HG03558 (cell line): Measurements from ENCODE around the gene SLC9C1.

Source experiments
- ATAC-seq: cut with Tn5 transposase; IDR thresholded peaks from one replicate; pipeline ENCODE4 v1.9.1; 2021; ENCODE audit warnings: moderate number of reproducible peaks; ENCODE audit not compliant: unreplicated experiment; ENCODE audit errors: extremely low read depth

SLC9C1 gene

DNA sequence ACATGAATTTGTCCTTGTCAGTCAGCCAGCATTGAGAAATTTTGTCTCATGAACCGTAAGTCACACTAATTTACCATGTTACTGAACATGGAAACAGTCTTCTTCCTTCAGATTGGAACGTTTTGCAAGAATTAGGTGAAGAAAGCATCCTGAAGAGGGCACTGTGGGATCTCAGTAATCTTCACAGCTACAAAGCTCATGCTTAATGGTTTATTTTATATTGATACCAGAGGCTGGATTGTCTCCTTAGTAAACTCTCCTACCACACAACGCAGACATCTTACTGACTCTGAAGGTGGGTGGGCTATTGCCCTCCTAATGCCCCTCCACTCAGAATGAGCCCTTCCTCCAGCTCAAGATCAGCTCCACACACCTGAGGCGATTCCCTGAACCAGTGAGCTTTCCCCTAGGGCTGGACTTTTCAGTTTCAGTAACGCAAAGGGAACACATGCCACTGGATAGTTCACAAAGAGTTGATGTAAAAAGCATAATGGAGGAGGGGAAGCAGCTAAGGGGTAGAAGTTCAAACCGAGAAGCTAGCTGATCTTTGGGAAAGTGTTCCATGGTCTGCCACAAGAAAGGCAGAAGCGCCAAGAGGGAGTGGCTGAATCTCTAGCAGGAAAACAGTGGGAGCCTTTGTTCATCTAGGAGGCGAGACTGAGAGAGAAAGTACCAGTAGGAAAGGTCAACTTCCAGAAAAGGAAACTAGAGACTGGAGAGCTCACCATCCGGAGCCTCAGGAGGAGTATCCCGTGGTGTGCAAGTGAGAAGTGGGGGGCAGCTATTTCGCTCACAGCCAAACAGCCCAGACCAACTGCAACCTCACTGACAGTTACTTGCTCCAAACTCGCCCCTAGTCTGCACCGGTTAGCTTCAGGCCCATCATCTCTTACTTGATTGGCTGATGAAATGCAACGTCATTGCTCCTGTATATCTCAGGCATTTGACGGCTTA, at the start of gene SLC9C1:
Gene SLC9C1 (minus strand): TSS at position 849 of the 954 bp plus-strand sequence. CDS start 7,425 bp downstream, outside the sequence.
- ATAC-seq: no peak

DNA sequence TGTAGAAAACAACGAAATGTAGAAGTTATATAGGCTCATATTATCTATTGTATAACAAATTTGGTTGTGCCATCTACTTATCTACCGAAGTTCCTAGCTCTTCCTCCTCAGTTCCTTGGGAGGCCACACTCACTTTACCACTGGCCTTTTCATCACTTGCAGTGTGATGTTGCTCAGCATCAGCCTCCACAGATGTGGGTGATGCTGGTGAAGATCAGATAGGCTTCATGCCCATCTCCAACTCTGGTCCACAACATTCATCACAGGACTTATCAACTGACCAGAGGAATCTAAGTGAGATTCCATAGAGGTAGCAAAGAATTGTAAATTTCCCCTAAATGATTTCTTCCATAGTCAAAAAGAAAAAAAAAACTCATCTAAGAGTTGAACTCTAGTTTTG, 47.4 kb upstream of the SLC9C1 start:
- ATAC-seq: no peak

DNA sequence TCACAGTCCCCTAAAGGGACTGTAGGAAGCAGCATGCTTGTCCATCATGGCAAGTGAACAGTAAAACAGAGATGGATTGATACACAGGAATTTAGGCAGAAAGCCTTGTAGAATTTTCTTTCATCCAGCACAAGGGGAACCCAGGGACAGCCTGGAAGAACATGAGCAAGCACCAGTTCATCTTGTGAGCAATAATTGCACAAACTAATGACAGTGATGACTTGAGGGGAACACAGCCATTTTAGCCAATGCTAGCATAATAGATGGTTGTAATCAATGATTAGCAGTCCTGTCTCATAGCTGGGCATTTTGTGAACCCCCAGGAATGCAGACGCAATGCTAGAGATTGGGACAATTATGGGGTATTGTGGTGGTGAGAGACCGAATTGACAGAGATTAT, 45.6 kb upstream of the SLC9C1 start:
- ATAC-seq: no peak

DNA sequence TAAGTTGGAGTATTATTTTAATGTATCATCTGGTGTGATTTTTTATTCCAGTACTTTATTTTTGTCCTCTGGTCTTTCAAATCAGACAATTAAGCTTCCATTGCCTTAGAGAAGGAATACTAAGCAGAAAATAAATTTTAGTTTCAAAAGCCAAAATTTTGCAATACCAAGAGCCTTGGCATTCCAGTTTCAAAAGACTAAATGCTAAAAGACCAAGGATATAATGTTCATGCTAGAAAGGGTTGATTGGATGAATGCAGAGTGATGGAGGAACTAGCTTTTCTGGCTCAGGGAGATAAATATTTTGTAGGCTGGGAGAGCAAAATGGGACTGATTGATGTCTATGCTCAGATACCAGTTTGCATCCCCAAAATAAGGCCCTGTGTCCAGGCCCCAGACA, 45.1 kb upstream of the SLC9C1 start:
- ATAC-seq: no peak

DNA sequence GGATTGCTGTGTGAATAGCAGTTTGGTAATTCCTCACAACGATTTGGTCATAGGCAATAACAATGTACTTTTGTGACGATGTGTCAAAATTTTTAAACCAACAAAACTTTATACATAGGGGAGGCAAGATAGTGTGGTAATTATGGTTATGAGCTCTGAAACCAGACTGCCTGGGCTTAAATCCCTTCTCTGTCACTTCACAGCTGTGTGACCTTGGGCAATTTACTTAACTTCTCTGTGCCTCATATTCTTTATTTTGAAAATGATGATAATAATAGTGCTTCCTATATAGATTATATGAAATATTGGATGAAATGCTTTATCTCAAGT, 44.7 kb upstream of the SLC9C1 start:
- ATAC-seq: no peak

DNA sequence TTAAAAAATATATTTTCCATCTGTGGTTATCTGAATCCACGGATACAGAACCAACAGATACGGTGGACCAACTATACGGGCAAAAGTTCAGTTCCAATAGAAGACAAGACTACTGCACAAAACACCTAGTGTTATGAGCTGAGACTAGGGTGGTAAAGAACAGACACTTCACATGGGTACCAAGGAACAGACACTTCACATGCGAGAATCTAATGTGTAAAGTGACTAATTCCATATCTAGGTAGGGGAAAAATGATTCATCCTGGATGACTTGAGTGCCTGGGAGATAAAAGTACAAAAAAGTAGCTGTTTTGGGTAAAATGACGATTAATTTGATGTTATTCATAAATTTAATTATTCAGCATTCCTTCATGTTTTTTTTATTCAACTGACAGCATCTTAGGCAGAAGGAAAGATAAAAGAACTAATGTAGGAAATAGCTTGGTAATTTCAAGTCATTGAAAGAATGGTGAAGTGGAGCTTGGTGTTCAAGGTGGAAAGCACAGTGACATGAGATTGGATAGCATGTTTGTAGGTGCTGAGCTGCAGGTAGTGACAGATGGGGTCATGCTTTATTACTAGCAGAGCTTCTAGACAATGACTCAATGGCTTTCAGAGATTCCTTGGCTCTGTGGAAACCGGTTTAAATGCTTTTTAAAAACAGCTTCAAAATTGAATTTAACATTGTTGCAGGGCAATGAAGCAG, 44.2 kb upstream of the SLC9C1 start:
- no peak for ATAC-seq

DNA sequence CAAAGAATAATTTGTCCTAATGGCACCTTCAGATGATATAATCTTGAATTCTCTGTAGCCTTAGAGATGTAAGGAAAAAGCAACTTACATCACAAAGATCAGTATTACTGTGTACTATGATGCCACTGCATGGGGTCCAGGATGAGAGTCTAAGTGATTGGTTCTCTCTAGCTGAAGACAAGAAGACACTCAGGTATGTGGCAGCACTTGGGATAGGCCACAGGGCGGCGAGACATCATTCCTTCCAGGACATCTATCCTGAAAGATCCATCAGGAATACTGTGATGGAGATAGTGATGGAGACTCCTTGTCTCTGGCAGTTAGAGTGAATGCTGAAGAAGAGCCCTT, 41.4 kb upstream of the SLC9C1 start:
- no peak for ATAC-seq

DNA sequence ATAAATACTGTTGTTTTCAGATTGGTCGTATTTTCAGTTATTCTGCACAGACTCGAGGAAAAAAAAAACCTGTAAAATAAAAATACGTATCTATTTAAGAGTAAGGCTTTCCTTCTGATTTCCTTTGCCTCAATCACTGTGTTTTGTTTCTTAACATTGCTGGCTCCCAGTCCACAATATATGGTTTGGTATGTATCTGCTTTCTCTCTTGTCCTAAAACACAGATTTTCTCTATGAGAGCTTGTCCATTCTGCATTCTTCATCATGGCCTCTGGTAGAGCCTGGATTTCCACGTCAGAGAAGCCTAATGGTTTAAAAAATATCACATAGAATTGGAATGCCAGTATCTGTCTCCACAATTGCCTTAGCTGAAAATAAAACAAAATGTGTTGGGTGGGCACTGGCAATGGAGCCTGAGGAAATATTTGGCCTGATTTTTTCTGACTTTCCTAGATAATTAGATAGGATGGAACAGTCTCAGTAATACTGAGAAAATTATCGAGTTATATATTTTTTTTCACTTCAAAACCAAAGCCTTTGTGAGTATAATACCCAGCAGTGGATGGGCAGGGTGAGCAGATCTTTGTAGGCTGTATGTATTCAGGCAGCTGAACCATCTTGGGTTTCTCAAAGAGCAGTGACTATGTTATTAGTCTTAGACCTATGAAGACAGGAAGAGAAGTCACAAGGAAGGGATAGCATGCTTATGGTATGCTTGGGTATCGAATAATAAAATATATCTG, 40.8 kb upstream of the SLC9C1 start:
- ATAC-seq: no peak

DNA sequence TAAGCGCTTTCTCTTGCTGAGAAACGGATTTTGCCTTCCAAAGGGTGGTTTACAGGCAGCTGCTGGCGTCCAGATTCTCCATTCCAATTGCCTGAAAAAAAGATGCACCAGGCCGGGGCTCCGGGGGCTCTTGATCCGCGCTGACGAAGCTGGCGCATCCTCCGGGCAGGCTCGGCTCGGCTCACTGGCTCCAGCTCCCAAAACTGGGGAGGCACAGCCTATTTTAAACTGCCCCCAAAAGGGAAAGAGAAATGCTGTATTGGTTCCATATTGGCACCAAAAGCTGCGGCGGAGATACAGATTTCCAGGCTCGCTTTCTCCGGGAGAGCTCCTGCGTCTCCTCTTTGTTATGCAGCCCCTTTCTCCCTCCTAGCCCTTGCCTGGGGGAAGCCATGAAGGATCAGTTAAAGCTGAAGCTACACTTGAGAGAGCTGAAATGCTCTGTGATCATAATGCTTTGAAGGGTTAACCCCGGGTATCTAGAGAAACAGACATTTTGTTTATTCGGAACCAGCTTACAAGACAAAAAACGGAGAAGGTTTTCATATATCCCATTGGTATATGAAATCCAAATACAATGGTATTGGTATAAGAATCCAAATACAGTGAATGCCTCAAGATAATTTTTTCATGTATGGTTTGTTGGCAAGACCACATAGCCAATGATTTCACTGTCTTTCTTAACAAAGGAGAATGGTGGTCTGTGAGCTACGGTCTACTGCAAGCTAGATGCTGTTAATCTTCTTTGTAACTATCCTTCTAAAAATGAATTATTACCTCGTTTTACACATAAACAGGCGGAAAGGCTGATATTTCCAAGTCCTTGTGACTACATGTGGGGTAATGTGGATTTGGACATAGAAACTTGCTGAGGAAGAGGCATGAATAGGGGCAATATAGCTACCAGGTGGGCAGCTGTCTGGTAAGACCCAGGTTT, 39.6 kb upstream of the SLC9C1 start:
- no peak for ATAC-seq

DNA sequence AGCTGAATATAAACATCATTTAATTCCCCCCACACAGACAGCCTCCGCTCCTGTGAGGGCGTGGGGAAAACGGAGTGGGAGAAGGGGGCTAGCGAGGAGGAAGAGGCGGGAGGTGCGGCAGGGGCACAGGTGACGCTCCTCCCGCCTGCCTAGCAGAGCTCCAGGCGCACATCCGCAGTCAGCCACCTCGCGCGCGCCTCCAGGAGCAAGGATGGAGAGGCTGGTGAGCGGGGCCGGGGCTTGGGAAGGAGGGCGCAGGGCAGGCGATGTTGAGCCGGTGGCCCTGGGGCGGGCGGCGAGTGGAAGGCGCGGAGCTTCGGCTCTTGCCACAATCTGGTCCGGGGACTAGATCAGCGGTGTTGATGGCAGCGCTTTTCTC, 39.0 kb upstream of the SLC9C1 start, which contains the start of gene CD200:
Gene CD200 (plus strand): TSS at position 155 of the 379 bp plus-strand sequence. CDS start 57 bp downstream, at position 212.
- no peak for ATAC-seq

DNA sequence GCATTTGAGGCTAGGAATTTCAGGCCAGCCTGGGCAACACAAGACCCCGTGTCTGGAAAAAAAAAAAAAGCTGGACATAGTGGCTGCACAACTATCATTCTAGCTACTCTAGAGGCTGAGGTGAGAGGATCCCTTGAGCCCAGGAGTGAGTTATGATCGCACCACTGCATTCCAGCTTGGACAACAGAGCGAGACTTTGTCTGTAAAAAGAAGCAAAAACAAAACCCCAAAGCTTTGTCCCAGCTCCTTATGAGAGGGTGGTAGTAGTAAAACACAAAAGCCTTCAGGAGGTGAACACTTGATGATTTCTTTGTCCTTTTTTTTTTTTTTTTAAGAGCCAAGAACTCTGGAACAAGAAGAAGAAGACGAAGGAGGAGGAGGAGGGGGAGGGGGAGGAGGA, 37.8 kb upstream of the SLC9C1 start:
- ATAC-seq: no peak

DNA sequence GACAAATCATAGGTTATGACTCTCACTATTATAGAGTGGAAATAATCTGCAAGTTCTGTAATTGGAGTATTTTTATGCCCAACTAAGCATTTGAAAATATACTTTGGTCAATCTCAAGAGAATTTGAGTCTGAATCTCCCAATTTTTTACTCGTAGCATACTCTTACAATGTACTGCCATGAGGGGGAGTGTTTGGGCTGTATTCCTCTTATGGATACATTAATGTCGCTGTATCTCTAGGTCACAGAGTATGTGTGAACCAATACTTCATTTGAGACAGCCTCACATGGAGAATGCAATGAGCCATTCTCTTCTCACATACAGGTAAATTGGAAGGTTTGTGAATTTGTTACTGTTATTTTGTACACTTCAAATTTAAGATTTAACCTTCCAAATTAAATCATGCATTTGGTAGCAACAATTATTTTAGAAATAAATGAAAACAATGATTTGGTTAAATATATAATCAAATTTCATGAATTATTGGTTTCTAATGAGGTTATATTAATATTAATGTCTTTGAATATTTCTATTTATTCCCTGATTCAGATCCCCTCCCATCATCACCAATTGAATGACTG, 33.4 kb upstream of the SLC9C1 start:
- ATAC-seq: peak; percentile 82

DNA sequence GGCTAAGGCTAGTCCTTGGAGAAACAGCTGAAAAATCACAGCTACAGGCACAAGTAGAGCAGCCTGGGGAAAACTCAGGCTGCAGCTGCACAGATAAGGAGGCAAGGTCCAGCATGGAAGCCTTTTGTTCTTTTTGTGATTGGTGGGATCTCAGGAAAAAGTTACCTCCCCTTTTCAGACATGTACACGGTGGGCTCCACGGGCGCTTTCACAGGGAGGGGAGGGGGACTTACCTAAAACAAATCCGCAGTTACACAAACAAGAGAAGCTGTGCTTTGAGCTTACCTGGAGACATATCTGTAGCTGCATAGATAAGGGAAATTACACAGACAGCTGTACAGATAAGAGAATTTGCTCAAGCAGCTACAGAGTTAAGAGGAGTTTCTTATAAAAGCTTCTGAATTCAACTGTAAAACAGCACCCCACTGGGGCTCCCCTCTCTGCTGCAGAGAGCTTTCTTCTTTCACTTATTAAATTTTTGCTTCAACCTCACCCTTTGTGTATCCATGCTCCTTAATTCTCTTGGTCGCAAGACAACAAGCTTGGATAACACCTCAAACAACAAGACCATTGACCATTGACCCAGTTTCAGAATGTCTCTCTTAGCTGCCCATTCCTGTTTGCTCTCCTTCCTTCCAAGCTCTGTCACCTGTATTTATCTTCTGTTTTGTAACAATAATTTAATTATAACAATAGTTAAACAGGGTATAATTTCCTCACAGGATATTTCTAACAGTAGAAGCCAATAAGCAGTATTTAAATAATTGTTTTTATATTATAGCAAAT, 28.0 kb upstream of the SLC9C1 start:
- ATAC-seq: no peak

DNA sequence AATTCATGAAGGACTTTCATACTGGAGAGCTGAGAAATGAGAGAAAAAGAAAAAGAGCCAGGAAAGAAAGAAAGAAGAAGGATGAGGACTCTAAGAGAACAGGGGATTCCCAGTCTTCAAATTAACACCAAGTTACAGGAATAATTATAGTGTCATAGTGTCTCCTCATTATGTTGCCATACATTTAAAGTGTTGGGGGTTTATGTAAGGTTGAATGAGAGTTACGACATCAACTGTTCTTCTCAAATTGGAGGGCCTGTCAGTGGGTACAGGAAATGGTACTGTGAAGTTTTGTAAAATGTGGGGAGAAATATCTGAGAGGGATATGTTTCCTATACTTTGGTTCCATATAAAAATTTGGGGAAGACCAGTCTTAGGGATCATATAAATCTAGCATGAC, 26.7 kb upstream of the SLC9C1 start:
- no peak for ATAC-seq

DNA sequence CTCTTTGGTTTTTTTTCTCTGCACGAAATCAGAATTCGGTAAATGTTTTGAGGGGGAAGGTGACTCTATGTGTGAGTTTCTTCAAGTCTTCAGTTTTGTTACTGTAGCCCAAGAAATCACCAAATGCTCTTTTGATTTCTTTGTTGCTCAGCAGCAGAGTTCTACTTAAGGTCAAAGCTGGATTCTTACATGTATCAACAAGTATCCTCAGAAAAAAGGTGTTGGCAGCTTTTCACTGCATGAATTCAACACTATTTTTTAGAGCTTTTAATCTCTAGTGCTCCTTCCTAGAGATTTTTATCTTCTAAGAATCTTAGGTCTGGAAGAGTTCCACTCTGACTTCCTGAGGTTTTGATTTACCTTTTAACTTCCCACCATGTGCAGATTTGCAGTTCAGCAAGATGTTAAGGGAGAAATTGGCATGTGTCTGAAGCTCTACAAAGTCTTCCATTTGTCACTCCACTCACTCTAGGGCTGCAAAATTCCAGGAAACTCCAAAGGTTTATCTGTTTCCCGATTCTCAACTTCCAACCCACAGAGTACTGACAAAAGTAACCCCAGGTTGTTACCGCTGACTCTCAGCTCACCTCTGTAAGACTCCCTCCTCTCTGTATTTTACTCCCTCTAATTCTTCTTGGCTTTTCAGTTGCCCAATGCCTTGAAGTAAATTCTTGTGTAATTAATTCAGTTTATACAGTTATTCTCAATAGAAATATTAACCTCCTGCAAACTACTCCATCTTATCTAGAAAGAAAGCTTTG, 25.7 kb upstream of the SLC9C1 start:
- ATAC-seq: no peak

DNA sequence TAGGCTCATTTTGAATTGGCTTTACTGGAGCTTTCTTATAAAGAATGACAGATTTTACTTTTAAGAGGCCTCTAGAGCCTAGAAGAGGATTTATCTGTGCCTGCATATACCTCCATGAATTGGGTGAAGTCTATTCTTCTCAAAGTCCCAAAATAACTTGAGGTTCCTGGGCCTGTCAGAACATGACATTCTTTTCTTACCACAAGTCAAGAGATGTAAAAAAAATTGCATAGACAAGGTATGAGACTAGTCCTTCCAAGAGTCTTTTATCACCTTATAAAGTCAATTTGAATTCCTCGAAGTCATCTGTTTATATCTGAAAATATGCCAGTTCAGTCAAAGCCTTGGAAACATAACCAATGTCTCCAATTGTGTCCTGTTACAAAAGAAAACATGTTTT, 21.8 kb upstream of the SLC9C1 start:
- no peak for ATAC-seq

DNA sequence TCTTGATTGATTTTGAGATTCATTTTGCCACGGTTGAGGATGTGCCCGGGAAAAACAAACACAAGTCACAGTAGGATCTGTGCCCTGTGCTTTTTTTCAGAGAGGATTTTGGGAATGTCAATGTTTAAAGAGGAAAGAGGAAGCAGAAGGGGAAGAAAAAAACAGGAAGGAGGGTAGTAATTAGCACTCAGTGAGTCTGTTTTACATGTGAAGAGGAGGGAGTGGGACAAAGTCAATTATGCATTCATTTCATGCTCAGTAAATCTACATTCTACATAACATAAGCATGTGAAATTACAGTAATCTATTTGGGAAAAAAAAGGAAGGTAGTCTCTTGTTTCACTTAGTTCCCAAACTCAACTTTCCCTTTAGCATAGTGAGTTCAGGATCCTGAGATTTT, 20.6 kb upstream of the SLC9C1 start:
- no peak for ATAC-seq
